GM10847 (cell line): ENCODE results near the gene MBNL2.

Experiments
- POLR2A ChIP-seq: IDR thresholded peaks from 2 replicates; pipeline ENCODE4 v1.6.1; 2011; ENCODE audit not compliant: insufficient read length; ENCODE audit errors: extremely low read depth

Gene MBNL2, protein sequence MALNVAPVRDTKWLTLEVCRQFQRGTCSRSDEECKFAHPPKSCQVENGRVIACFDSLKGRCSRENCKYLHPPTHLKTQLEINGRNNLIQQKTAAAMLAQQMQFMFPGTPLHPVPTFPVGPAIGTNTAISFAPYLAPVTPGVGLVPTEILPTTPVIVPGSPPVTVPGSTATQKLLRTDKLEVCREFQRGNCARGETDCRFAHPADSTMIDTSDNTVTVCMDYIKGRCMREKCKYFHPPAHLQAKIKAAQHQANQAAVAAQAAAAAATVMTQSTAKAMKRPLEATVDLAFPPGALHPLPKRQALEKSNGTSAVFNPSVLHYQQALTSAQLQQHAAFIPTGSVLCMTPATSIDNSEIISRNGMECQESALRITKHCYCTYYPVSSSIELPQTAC

GRCh38 chr13:97221989-97222700 lies at the start of gene MBNL2:
Gene MBNL2 (plus strand): TSS chr13:97222333. CDS start chr13:97276236, 53,903 bp downstream.
- TF ChIP-seq POLR2A, result no peak

DNA sequence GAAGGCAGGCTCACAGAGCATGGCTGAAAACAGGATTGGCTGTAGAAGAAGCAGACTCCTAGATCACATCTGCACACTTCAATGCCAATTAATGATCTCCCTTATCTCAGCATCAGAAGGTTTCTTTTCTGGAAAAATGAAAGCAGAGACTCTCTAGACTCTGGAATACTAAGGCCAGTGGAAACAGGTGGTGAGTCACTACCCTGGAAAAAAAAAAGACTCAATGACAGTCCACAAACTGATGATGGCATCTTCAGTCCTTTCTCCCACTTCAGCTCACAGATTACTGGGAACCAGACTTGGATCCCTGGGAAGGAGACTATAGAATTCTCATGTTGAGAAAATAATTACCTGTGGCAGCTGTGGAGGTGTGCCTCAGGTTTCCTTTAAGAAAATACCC lies 47.5 kb upstream of the MBNL2 start:
- TF ChIP-seq POLR2A, result no peak

- TF ChIP-seq POLR2A, result no peak
These were observed 47.1 kb upstream of the MBNL2 start for GRCh38 chr13:97175041-97175440.

GRCh38 chr13:97179501-97179900 lies 42.6 kb upstream of the MBNL2 start:
- TF ChIP-seq POLR2A, result no peak

DNA sequence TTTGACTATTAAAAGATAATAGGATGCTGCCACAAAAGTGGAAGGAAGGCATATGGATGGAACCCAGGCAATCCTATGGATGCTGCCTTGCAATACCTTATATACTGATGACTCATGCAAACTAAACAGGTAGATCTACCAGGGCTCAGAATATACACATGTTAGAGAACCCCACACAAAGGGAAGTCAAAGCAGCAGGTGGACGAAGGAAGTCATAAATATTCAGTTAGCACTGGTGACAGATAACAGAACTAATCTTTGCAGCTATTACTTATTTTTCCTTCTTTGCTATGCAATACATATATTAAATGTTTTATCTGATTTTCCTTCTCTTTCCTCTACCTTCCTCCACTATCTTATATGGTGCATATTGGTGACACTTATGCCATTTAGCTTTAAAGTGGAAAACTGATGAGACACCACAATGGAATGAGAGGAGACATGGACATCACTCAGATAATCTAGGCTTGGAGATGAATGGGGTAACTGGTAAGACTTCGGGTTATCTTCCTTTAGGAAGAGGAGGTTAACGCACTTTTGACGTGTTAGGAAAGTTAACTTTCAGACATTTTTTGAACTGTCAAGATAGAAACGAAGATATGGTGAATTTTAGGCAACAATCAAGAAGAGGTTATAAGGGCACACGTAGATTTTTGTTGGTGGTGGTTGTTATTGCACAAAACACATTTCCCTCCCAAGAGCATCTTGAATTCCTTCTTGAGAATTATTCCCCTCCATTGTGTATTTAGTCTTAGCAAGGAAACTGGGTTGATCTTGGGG lies 39.8 kb upstream of the MBNL2 start:
- no peak for TF ChIP-seq POLR2A

- no peak for TF ChIP-seq POLR2A
These were observed 36.8 kb upstream of the MBNL2 start for GRCh38 chr13:97185291-97185690.

DNA sequence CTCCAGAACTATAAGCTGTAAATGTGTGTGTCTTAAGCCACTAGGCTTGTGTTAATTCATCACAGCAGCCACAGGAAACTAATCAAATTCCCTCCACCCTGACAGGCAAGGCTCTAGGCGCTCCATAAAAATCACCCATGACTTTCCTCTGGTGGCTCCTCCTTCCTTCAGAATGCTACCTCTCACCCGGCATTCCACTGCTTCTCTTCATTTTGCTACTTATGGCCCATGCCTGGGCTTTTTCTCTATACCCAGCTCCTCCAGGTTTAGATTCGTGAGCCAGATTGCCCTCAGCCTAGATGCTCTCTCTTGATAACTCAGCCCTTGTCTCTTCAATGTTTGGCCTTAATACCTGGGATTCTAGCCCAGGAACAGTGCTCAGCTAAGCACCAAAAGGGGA lies 36.4 kb upstream of the MBNL2 start:
- TF ChIP-seq POLR2A, result no peak

DNA sequence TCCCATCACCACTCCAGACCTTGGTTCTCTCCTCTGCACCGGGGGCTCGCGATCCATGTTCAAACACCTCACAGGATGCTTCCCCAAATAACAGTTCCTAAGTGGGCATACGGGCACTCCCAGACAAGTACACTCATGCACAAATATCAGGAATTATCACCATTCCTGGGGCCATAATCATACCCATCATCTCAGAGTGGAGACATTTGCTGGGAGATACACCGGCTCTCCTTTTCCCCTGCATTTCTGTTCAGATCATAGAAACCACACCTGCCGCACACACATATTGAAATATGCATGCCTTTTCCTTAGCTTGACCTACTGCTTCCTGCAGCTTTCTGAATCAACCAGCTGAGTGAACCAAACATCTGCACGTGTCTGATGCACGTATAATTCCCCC lies 33.9 kb upstream of the MBNL2 start:
- no peak for TF ChIP-seq POLR2A

GRCh38 chr13:97189928-97190327 lies 32.2 kb upstream of the MBNL2 start:
- no peak for TF ChIP-seq POLR2A

GRCh38 chr13:97191142-97191541 lies 31.0 kb upstream of the MBNL2 start:
- TF ChIP-seq POLR2A, result no peak

DNA sequence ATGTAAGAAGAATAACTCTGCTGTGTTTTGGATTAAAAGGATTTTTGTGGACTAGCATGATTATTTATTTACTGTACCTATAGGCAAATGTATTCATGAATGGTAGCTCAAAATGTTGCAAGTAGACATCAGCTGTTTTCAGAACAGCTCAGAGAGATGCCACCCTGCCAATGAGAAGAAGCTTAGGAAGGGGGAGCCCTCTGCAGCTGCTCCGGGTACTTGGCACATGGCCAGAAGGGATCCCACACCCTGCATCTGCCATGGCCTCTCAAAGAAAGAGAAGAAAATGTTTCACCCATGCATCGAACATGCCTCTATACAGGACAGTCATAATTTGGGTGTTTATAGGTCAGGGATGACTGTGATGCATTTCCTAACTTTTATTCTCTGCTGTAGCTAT lies 30.5 kb upstream of the MBNL2 start:
- TF ChIP-seq POLR2A, result no peak

GRCh38 chr13:97192166-97192565 lies 30.0 kb upstream of the MBNL2 start:
- no peak for TF ChIP-seq POLR2A

GRCh38 chr13:97193577-97193976 lies 28.6 kb upstream of the MBNL2 start:
- TF ChIP-seq POLR2A, result no peak

DNA sequence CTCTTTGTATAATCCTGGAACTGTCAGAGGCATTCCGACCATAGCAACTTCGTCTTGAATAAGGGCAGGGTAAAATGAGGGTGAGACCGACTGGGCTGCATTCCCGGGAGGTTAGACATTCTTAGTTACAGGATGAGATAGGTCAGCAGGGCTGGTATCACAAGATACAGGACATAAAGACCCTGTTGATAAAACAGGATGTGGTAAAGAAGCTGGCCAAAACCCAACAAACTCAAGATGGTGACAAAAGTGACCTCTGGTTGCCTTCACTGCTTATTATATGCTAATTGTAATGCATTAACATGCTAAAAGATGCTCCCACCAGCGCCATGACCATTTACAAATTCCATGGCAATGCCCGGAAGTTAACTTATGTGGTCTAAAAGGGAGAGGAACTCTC lies 27.7 kb upstream of the MBNL2 start:
- TF ChIP-seq POLR2A, result no peak

- TF ChIP-seq POLR2A, result no peak
These were observed 25.8 kb upstream of the MBNL2 start for GRCh38 chr13:97196340-97196739.

- no peak for TF ChIP-seq POLR2A
These were observed 23.4 kb upstream of the MBNL2 start for GRCh38 chr13:97198753-97199152.

- TF ChIP-seq POLR2A, result no peak
These were observed 22.7 kb upstream of the MBNL2 start for GRCh38 chr13:97199451-97199850.
